ENCODE data around the gene VCL.
"Not testable (repeated sequence)": the region's sequence is repeated elsewhere in the genome, so short reads cannot be mapped to it uniquely, and the experiment has no call there.

VCL gene

DNA sequence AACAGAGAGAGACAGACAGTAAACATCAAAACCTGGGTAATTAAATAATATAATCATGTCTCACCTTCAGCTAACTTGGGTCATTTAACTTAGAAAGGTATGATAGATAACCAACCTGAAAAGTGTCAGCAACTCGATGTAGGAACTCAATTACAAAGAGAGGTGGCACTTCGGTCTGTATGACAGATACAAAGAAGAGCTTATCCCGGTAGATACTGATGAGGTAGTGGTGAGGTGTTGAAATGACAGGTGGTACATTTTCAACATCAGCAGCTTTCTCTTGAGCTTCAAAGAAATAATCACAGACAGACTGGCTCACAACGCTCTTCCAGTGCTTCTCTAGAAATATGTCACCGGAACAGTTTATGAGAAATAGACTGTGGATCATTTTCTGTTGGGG is 140.1 kb downstream of the VCL start:
- no peak overlapping the region for H3K4me3 ChIP-seq (ENCODE audit: control insufficient read depth, low read depth, low read length)
- TF ChIP-seq, protein P1, sequence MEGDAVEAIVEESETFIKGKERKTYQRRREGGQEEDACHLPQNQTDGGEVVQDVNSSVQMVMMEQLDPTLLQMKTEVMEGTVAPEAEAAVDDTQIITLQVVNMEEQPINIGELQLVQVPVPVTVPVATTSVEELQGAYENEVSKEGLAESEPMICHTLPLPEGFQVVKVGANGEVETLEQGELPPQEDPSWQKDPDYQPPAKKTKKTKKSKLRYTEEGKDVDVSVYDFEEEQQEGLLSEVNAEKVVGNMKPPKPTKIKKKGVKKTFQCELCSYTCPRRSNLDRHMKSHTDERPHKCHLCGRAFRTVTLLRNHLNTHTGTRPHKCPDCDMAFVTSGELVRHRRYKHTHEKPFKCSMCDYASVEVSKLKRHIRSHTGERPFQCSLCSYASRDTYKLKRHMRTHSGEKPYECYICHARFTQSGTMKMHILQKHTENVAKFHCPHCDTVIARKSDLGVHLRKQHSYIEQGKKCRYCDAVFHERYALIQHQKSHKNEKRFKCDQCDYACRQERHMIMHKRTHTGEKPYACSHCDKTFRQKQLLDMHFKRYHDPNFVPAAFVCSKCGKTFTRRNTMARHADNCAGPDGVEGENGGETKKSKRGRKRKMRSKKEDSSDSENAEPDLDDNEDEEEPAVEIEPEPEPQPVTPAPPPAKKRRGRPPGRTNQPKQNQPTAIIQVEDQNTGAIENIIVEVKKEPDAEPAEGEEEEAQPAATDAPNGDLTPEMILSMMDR (IDR thresholded peaks at IDR 0.05; ENCODE audit: control insufficient read depth, insufficient read depth, low read depth, low read length, missing control alignments), result no peak
- no peak for DNase-seq (ENCODE audit: low read depth)

DNA sequence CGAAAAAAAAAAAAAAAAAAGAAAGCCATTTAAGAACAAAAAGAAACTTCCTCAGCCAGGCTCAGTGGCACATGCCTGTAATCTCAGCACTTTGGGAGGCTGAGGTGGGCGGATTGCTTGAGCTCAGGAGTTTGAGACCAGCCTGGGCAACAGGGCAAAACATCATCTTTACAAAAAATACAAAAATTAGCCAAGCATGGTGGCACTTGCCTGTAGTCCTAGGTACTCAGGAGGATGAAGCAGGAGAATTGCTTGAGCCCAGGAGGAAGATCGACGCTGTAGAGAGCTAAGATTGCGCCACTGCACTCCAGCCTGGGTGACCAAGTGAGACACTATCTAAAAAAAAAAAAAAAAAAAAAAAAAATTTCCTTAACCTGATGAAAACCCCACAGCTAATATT is 140.7 kb downstream of the VCL start:
- not testable (repeated sequence) for H3K4me3 ChIP-seq (ENCODE audit: control insufficient read depth, low read depth, low read length); DNase-seq (ENCODE audit: low read depth)

DNA sequence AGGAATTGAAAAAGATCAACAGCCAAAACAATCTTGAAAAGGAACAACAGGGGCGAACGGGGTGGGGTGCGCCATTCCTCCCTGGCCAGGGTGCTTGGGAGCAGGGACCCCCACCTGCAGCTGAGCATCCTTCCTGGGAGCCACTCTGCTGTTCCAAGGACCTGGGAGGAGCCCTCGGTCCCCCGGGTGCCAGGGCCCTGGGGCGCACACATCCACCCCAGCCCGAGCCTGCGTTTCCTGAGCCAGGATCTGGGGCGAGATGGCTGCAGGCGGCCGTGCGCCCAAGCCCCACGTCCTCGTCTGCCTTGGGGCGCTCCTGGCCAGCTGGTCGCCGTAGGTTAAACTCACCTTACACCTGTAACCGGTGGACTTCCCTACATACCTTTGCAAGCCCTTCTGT is 142.1 kb downstream of the VCL start:
- TF ChIP-seq, protein P1 (IDR thresholded peaks at IDR 0.05; ENCODE audit: control insufficient read depth, insufficient read depth, low read depth, low read length, missing control alignments), result no peak
- no peak overlapping the region for H3K4me3 ChIP-seq (ENCODE audit: control insufficient read depth, low read depth, low read length)
- DNase-seq (ENCODE audit: low read depth), result no peak

DNA sequence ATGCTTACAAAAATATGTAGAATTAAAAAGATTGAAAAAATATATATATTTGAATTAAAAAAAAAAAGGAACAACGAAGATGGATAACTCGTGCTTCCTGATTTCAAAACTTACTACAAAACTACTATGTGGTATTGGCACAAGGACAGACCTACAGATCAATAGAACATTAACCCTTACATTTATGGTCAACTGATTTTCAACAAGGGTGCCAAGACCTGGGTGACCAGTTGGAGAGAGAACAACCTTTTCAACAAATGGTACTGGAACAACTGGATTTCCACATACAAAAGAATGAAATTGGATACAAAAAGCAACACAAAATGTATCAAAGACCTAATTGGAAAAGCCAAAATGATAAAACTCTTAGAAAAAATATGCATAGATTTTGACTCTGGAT is 142.6 kb downstream of the VCL start:
- DNase-seq (ENCODE audit: low read depth), result no peak
- TF ChIP-seq, protein P1 (IDR thresholded peaks at IDR 0.05; ENCODE audit: control insufficient read depth, insufficient read depth, low read depth, low read length, missing control alignments), result no peak
- H3K4me3 ChIP-seq (ENCODE audit: control insufficient read depth, low read depth, low read length), result no peak overlapping the region

DNA sequence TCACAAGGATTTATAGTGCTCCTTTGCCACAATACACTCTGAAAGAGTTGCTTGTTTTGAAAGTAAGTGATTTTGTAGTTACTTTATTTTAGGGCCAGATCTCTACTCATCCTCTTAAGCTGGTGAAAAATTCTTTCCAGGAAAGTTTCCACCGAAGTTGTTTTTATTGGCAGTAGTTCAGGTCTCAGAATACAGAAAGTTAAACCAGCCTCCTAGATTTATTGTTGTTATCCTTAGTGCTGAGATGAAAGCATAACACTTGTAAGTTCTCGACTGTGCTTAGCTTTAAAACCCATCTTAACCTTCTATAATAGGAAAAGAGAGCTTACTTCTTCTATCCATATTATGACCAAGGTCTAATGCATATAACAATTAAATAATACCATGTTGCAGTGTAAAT is 147.2 kb downstream of the VCL start:
- H3K4me3 ChIP-seq (ENCODE audit: control insufficient read depth, low read depth, low read length), result no peak overlapping the region
- peak; percentile 67 for DNase-seq (ENCODE audit: low read depth)
- TF ChIP-seq, protein P1 (IDR thresholded peaks at IDR 0.05; ENCODE audit: control insufficient read depth, insufficient read depth, low read depth, low read length, missing control alignments), result no peak

DNA sequence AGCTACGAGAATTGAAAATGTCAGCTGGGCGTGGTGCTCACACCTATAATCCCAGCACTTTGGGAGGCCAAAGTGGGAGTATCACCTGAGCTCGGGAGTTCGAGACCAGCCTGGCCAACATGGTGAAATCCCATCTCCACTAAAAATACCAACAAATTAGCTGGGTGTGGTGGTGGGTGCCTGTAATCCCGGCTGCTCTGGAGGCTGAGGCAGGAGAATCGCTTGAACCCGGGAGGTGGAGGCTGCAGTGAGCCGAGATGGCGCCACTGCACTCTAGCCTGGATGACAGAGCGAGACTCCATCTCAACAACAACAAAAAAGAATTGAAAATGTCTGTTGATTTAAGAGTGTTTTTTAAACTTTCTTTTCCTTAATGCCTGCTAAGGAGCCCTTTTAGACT is 149.1 kb downstream of the VCL start:
- not testable (repeated sequence) for H3K4me3 ChIP-seq (ENCODE audit: control insufficient read depth, low read depth, low read length); DNase-seq (ENCODE audit: low read depth)

DNA sequence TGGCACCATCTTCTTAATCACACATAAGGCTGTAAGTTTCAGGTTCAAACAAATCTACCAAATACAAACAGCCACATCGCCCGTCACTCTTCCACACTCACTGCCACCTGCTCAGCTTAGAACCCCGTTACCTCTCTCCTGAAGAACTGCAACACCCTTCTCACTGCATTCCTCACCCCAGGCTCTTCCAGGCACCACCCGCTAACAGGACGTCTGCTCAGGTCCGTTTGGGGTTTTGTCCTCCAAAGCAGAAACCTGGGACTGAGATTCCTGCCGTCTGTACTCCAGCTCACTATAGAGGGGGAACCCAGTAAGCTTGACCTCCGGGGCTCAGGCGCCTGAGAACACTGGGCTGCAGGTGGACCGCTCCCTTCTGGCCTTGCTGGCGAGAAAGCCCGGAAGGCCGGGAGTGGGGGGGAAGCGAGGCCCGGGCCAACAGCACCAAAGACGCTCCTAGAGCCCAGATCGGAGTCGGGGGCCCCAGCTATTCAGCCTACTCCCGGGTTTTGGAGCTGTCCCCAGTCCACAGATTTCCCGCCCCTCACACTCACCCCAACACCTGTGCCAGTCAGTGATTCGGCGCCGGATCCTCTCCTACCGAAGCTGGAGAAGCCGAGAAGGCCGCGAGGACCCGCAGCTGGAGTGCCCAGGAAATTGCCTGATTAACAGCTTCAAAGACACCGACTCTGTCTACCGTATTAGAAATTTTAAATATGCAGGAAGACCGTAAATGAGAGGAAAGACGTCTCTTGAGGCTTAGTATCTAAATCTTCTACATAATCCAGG is 152.5 kb downstream of the VCL start, which contains the start of gene AP3M1:
Gene AP3M1 (minus strand): TSS at position 625 of the 786 bp plus-strand sequence. CDS start 12,449 bp downstream, outside the sequence.
- no peak for DNase-seq (ENCODE audit: low read depth)
- peak within 1 kb of the TSS; percentile 72 for H3K4me3 ChIP-seq (ENCODE audit: control insufficient read depth, low read depth, low read length)
- TF ChIP-seq, protein P1 (IDR thresholded peaks at IDR 0.05; ENCODE audit: control insufficient read depth, insufficient read depth, low read depth, low read length, missing control alignments), result no peak
